Mesenchymal stem cell (in vitro differentiated cells and primary cell): ENCODE results near the gene DNMT1.

Source experiments
- DNase-seq: peaks from one replicate; pipeline ENCODE4 v3.0.0-alpha.2; 2013
- H2AFZ ChIP-seq: one replicate; pipeline ENCODE4 v1.6.1; 2013; ENCODE audit warnings: low read depth, mild to moderate bottlenecking, control low read depth, inconsistent platforms, low read length, moderate library complexity
- H2AK5ac ChIP-seq: 2 replicates; pipeline ENCODE4 v1.6.1; 2013; ENCODE audit warnings: low read length, moderate library complexity, mild to moderate bottlenecking, inconsistent platforms; ENCODE audit not compliant: severe bottlenecking
- H2BK120ac ChIP-seq: one replicate; pipeline ENCODE4 v1.6.1; 2013; ENCODE audit warnings: low read depth, mild to moderate bottlenecking, inconsistent platforms, low read length, moderate library complexity
- H2BK12ac ChIP-seq, 2 experiments: one replicate each; pipeline ENCODE4 v1.6.1; 2013; ENCODE audit warnings: inconsistent platforms in 2 of 2, low read length in 2 of 2, mild to moderate bottlenecking in 2 of 2, moderate library complexity in 2 of 2, control low read depth in 1 of 2
- H2BK15ac ChIP-seq: one replicate; pipeline ENCODE4 v1.6.1; 2013; ENCODE audit warnings: mild to moderate bottlenecking, low read depth, inconsistent platforms; ENCODE audit not compliant: poor library complexity, severe bottlenecking
- H2BK5ac ChIP-seq: 2 replicates; pipeline ENCODE4 v1.6.1; 2013; ENCODE audit warnings: low read depth, mild to moderate bottlenecking, low read length, control low read depth, inconsistent platforms; ENCODE audit not compliant: poor library complexity, severe bottlenecking
- H3K14ac ChIP-seq, 2 experiments: one replicate each; pipeline ENCODE4 v1.6.1; 2013; ENCODE audit warnings: inconsistent platforms in 2 of 2, low read length in 2 of 2, control low read depth in 1 of 2, mild to moderate bottlenecking in 1 of 2, moderate library complexity in 1 of 2
- H3K18ac ChIP-seq, 2 experiments: one replicate each; pipeline ENCODE4 v1.6.1; 2013; ENCODE audit warnings: inconsistent platforms in 2 of 2, low read length in 2 of 2, control low read depth in 1 of 2, low read depth in 1 of 2, mild to moderate bottlenecking in 1 of 2
- H3K23ac ChIP-seq, 2 experiments: one replicate each; pipeline ENCODE4 v1.6.1; 2013; ENCODE audit warnings: inconsistent platforms in 2 of 2, low read length in 2 of 2, mild to moderate bottlenecking in 2 of 2, moderate library complexity in 2 of 2, control low read depth in 1 of 2
- H3K27ac ChIP-seq: 2 replicates; pipeline ENCODE4 v1.5.1; 2013; ENCODE audit warnings: mild to moderate bottlenecking, moderate library complexity, low read length, control low read depth, inconsistent platforms; ENCODE audit not compliant: poor library complexity, severe bottlenecking
- H3K27me3 ChIP-seq, 2 experiments: 2 replicates each; pipeline versions ENCODE4 v1.6.1 to v1.7.0; 2013; ENCODE audit warnings: low read length in 2 of 2, mild to moderate bottlenecking in 2 of 2, moderate library complexity in 2 of 2, control low read depth in 1 of 2, inconsistent platforms in 1 of 2; ENCODE audit not compliant: control insufficient read depth in 1 of 2, insufficient read depth in 1 of 2
- H3K36me3 ChIP-seq, 2 experiments: 2 replicates each; pipeline versions ENCODE4 v1.6.1 to v1.7.0; 2013; ENCODE audit warnings: low read length in 2 of 2, control low read depth in 1 of 2, inconsistent platforms in 1 of 2, low read depth in 1 of 2, mild to moderate bottlenecking in 1 of 2; ENCODE audit not compliant: insufficient read depth in 2 of 2, control insufficient read depth in 1 of 2
- H3K4ac ChIP-seq, 2 experiments: one replicate each; pipeline ENCODE4 v1.6.1; 2013; ENCODE audit warnings: inconsistent platforms in 2 of 2, low read length in 2 of 2, mild to moderate bottlenecking in 2 of 2, moderate library complexity in 2 of 2, control low read depth in 1 of 2, low read depth in 1 of 2
- H3K4me1 ChIP-seq: 2 replicates; pipeline ENCODE4 v1.6.1; 2013; ENCODE audit warnings: low read depth, low read length, control low read depth; ENCODE audit not compliant: control insufficient read depth, insufficient read depth
- H3K4me2 ChIP-seq: 2 replicates; pipeline ENCODE4 v1.6.1; 2013; ENCODE audit warnings: low read length, mild to moderate bottlenecking, inconsistent platforms; ENCODE audit not compliant: poor library complexity, severe bottlenecking
- H3K4me3 ChIP-seq, 2 experiments: 2 replicates each; pipeline versions ENCODE4 v1.5.1 to v1.7.0; 2013; ENCODE audit warnings: low read length in 2 of 2, mild to moderate bottlenecking in 2 of 2, control low read depth in 1 of 2, low read depth in 1 of 2; ENCODE audit not compliant: insufficient read depth in 1 of 2
- H3K79me1 ChIP-seq: replicated peaks from 2 replicates; pipeline ENCODE4 v1.6.1; 2013; ENCODE audit warnings: mild to moderate bottlenecking, control low read depth, low read length, inconsistent platforms; ENCODE audit not compliant: poor library complexity, severe bottlenecking
- H3K9ac ChIP-seq: 2 replicates; pipeline ENCODE4 v1.7.0; 2013; ENCODE audit warnings: mild to moderate bottlenecking, low read length, moderate library complexity
- H3K9me3 ChIP-seq: 2 replicates; pipeline ENCODE4 v1.7.0; 2013; ENCODE audit warnings: mild to moderate bottlenecking, low read length; ENCODE audit not compliant: control insufficient read depth
- H4K8ac ChIP-seq: one replicate; pipeline ENCODE4 v1.6.1; 2013; ENCODE audit warnings: inconsistent platforms, mild to moderate bottlenecking, low read length, moderate library complexity
- H4K91ac ChIP-seq: one replicate; pipeline ENCODE4 v1.6.1; 2013; ENCODE audit warnings: mild to moderate bottlenecking, low read length, inconsistent platforms
- WGBS: methylation state at CpG from one replicate; pipeline ENCODE4 v1.1.7; 2013; ENCODE audit warnings: mixed read lengths; 5-methylcytosine and 5-hydroxymethylcytosine counted together

The DNMT1 gene

GRCh38 chr19:10114651-10115391 lies 79.9 kb downstream of the DNMT1 start:
- H2BK120ac ChIP-seq = no peak overlapping the region
- H3K79me1 ChIP-seq = peaks cover 42% of the 10 kb centered on the region
- H3K9ac ChIP-seq = no peak overlapping the region
- H3K18ac ChIP-seq = no peak overlapping the region
- H4K91ac ChIP-seq = no peak overlapping the region
- no peak overlapping the region for H2BK15ac ChIP-seq
- H3K23ac ChIP-seq = no peak overlapping the region
- H3K4ac ChIP-seq = no peak overlapping the region
- H3K14ac ChIP-seq = no peak overlapping the region
- H3K27me3 ChIP-seq = no peaks in the 10 kb centered on the region
- no peak overlapping the region for H3K4me3 ChIP-seq
- no peak overlapping the region for H3K4me2 ChIP-seq
- H2BK12ac ChIP-seq = no peak overlapping the region
- WGBS = 90% methylated on average over 26 of the region's 26 CpGs
- H4K8ac ChIP-seq = no peak overlapping the region
- no peak overlapping the region for H2AK5ac ChIP-seq
- no peak for DNase-seq
- H3K9me3 ChIP-seq = no peaks in the 10 kb centered on the region
- peaks cover 19% of the 10 kb centered on the region for H3K4me1 ChIP-seq
- no peak overlapping the region for H3K27ac ChIP-seq
- peaks cover 62 to 86% of the 10 kb centered on the region in 2 experiments for H3K36me3 ChIP-seq
- no peak overlapping the region for H2BK5ac ChIP-seq
- H2AFZ ChIP-seq = no peak overlapping the region

GRCh38 chr19:10113964-10114650 lies 80.6 kb downstream of the DNMT1 start:
- Histone ChIP-seq H2AFZ (no peak overlapping the region), H3K27ac (no peak overlapping the region), H3K27me3 (no peaks in the 10 kb centered on the region), H2BK5ac (no peak overlapping the region), H3K4me2 (no peak overlapping the region), H4K8ac (no peak overlapping the region), H2BK12ac (no peak overlapping the region), H4K91ac (no peak overlapping the region), H3K79me1 (peaks cover 49% of the 10 kb centered on the region), H3K23ac (no peak overlapping the region), H2BK120ac (no peak overlapping the region), H2AK5ac (no peak overlapping the region), H3K4me3 (no peak overlapping the region), H3K9ac (no peak overlapping the region), H3K4me1 (peaks cover 19% of the 10 kb centered on the region), H2BK15ac (no peak overlapping the region), H3K9me3 (no peaks in the 10 kb centered on the region), H3K4ac (no peak overlapping the region), H3K36me3 (peaks cover 69 to 93% of the 10 kb centered on the region in 2 experiments), H3K18ac (no peak overlapping the region), H3K14ac (no peak overlapping the region)
- 96% methylated on average over 43 of the region's 43 CpGs for WGBS
- no peak for DNase-seq

- no peak overlapping the region for H2BK120ac ChIP-seq
- no peak overlapping the region for H3K4me2 ChIP-seq
- H3K79me1 ChIP-seq = peaks cover 51% of the 10 kb centered on the region
- no peak overlapping the region for H4K91ac ChIP-seq
- no peak overlapping the region for H2AFZ ChIP-seq
- no peaks in the 10 kb centered on the region for H3K27me3 ChIP-seq
- H3K14ac ChIP-seq = no peak overlapping the region
- peaks cover 74 to 92% of the 10 kb centered on the region in 2 experiments for H3K36me3 ChIP-seq
- H4K8ac ChIP-seq = peak overlapping the region; percentile 38
- no peak overlapping the region for H2BK15ac ChIP-seq
- H3K4me3 ChIP-seq = no peak overlapping the region
- 84% methylated on average over 19 of the region's 19 CpGs for WGBS
- H3K18ac ChIP-seq = no peak overlapping the region
- DNase-seq = no peak
- peaks cover 14% of the 10 kb centered on the region for H3K4me1 ChIP-seq
- no peak overlapping the region for H3K9ac ChIP-seq
- peak overlapping the region in 1 of 2 experiments; percentile 19 for H2BK12ac ChIP-seq
- H3K9me3 ChIP-seq = no peaks in the 10 kb centered on the region
- no peak overlapping the region for H3K23ac ChIP-seq
- no peak overlapping the region for H3K27ac ChIP-seq
- H2BK5ac ChIP-seq = no peak overlapping the region
- H2AK5ac ChIP-seq = no peak overlapping the region
- H3K4ac ChIP-seq = no peak overlapping the region
Observed at GRCh38 chr19:10113592-10113963, 81.2 kb downstream of the DNMT1 start.

- no peak overlapping the region for H2BK120ac ChIP-seq
- no peak for DNase-seq
Observed at GRCh38 chr19:10112895-10113591, 81.7 kb downstream of the DNMT1 start.

More at GRCh38 chr19:10112895-10113591, 81.7 kb downstream of the DNMT1 start:
- Histone ChIP-seq H3K27ac (no peak overlapping the region), H3K14ac (no peak overlapping the region), H2BK5ac (no peak overlapping the region), H4K91ac (no peak overlapping the region), H3K27me3 (no peaks in the 10 kb centered on the region), H2BK15ac (no peak overlapping the region), H4K8ac (no peak overlapping the region), H2BK12ac (no peak overlapping the region), H3K18ac (no peak overlapping the region), H3K9ac (no peak overlapping the region), H3K4ac (no peak overlapping the region), H3K36me3 (peaks cover 75 to 93% of the 10 kb centered on the region in 2 experiments), H3K4me2 (no peak overlapping the region), H3K9me3 (no peaks in the 10 kb centered on the region), H2AK5ac (no peak overlapping the region), H3K4me3 (no peak overlapping the region), H2AFZ (no peak overlapping the region), H3K23ac (no peak overlapping the region), H3K4me1 (peaks cover 12% of the 10 kb centered on the region), H3K79me1 (peaks cover 53% of the 10 kb centered on the region)
- 53% methylated on average over 24 of the region's 25 CpGs for WGBS
